ENCODE data around the gene ETFA.

ETFA gene

GRCh38 chr15:76176487-76177085 is 134.7 kb downstream of the ETFA start:
- TF ChIP-seq EP300 (IDR thresholded peaks at IDR 0.05; ENCODE audit: borderline replicate concordance): no peak
- TF ChIP-seq, protein P1, sequence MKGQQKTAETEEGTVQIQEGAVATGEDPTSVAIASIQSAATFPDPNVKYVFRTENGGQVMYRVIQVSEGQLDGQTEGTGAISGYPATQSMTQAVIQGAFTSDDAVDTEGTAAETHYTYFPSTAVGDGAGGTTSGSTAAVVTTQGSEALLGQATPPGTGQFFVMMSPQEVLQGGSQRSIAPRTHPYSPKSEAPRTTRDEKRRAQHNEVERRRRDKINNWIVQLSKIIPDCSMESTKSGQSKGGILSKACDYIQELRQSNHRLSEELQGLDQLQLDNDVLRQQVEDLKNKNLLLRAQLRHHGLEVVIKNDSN (IDR thresholded peaks at IDR 0.05): no peak
- TF ChIP-seq YY1 (IDR thresholded peaks at IDR 0.05; ENCODE audit: low read depth): no peak
- TF ChIP-seq TEAD4 (IDR thresholded peaks at IDR 0.05): no peak
- TF ChIP-seq CEBPB (IDR thresholded peaks at IDR 0.05): no peak
- TF ChIP-seq, protein P2, sequence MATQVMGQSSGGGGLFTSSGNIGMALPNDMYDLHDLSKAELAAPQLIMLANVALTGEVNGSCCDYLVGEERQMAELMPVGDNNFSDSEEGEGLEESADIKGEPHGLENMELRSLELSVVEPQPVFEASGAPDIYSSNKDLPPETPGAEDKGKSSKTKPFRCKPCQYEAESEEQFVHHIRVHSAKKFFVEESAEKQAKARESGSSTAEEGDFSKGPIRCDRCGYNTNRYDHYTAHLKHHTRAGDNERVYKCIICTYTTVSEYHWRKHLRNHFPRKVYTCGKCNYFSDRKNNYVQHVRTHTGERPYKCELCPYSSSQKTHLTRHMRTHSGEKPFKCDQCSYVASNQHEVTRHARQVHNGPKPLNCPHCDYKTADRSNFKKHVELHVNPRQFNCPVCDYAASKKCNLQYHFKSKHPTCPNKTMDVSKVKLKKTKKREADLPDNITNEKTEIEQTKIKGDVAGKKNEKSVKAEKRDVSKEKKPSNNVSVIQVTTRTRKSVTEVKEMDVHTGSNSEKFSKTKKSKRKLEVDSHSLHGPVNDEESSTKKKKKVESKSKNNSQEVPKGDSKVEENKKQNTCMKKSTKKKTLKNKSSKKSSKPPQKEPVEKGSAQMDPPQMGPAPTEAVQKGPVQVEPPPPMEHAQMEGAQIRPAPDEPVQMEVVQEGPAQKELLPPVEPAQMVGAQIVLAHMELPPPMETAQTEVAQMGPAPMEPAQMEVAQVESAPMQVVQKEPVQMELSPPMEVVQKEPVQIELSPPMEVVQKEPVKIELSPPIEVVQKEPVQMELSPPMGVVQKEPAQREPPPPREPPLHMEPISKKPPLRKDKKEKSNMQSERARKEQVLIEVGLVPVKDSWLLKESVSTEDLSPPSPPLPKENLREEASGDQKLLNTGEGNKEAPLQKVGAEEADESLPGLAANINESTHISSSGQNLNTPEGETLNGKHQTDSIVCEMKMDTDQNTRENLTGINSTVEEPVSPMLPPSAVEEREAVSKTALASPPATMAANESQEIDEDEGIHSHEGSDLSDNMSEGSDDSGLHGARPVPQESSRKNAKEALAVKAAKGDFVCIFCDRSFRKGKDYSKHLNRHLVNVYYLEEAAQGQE (IDR thresholded peaks at IDR 0.05; ENCODE audit: low read depth): no peak
- no peak for TF ChIP-seq EGR1 (IDR thresholded peaks at IDR 0.05)
- TF ChIP-seq RAD21 (IDR thresholded peaks at IDR 0.05; ENCODE audit: low read depth): no peak
- TF ChIP-seq CREB1 (IDR thresholded peaks at IDR 0.05; ENCODE audit: low read depth): no peak
- no peak for TF ChIP-seq FOXM1 (IDR thresholded peaks at IDR 0.05; ENCODE audit: borderline replicate concordance, low read depth)
- TF ChIP-seq ZBTB7A (IDR thresholded peaks at IDR 0.05; ENCODE audit: low read depth): no peak
- no peak for TF ChIP-seq MAX (IDR thresholded peaks at IDR 0.05)
- no peak for TF ChIP-seq TAF1 (IDR thresholded peaks at IDR 0.05; ENCODE audit: low read depth)
- no peak for TF ChIP-seq NFIC (IDR thresholded peaks at IDR 0.05)
- TF ChIP-seq TCF12 (IDR thresholded peaks at IDR 0.05; ENCODE audit: low read depth): no peak

- TF ChIP-seq YY1 (IDR thresholded peaks at IDR 0.05; ENCODE audit: low read depth) (no peak), RAD21 (IDR thresholded peaks at IDR 0.05; ENCODE audit: low read depth) (no peak), NFIC (IDR thresholded peaks at IDR 0.05) (no peak), TEAD4 (IDR thresholded peaks at IDR 0.05) (no peak), CREB1 (IDR thresholded peaks at IDR 0.05; ENCODE audit: low read depth) (no peak)
These were observed 135.2 kb downstream of the ETFA start for GRCh38 chr15:76176059-76176458.

- no peak for TF ChIP-seq YY1 (IDR thresholded peaks at IDR 0.05; ENCODE audit: low read depth)
- no peak for TF ChIP-seq CREB1 (IDR thresholded peaks at IDR 0.05; ENCODE audit: low read depth)
- no peak for TF ChIP-seq FOXM1 (IDR thresholded peaks at IDR 0.05; ENCODE audit: borderline replicate concordance, low read depth)
- TF ChIP-seq, protein P2 (IDR thresholded peaks at IDR 0.05; ENCODE audit: low read depth): no peak
- TF ChIP-seq TAF1 (IDR thresholded peaks at IDR 0.05; ENCODE audit: low read depth): no peak
- TF ChIP-seq CEBPB (IDR thresholded peaks at IDR 0.05): no peak
- TF ChIP-seq EGR1 (IDR thresholded peaks at IDR 0.05): no peak
- TF ChIP-seq EP300 (IDR thresholded peaks at IDR 0.05; ENCODE audit: borderline replicate concordance): no peak
- no peak for TF ChIP-seq TCF12 (IDR thresholded peaks at IDR 0.05; ENCODE audit: low read depth)
- TF ChIP-seq TEAD4 (IDR thresholded peaks at IDR 0.05): no peak
- TF ChIP-seq, protein P1 (IDR thresholded peaks at IDR 0.05): no peak
- no peak for TF ChIP-seq NFIC (IDR thresholded peaks at IDR 0.05)
- no peak for TF ChIP-seq RAD21 (IDR thresholded peaks at IDR 0.05; ENCODE audit: low read depth)
- TF ChIP-seq ZBTB7A (IDR thresholded peaks at IDR 0.05; ENCODE audit: low read depth): no peak
- no peak for TF ChIP-seq MAX (IDR thresholded peaks at IDR 0.05)
These were observed 135.8 kb downstream of the ETFA start for GRCh38 chr15:76175442-76175841.

DNA sequence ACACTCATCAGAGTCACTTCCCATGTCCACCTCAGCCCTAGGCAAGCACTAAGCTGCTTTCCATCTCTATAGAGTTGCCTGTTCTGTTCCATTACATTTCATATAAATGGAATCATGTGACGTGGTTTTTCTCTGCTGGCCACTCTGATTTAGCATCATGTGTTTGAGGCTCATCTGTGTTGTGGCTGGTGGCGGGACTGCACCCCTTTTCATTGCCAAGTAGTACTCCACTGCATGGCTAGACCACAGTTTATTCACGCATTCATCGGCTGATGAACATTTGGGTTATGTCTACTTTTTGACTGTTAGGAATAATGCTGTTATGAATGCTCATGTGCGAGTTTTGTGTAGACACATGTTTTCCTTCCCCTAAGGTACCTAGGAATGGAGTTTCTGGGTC is 136.6 kb downstream of the ETFA start:
- TF ChIP-seq EP300 (IDR thresholded peaks at IDR 0.05; ENCODE audit: borderline replicate concordance) (no peak), MAX (IDR thresholded peaks at IDR 0.05) (no peak), FOXM1 (IDR thresholded peaks at IDR 0.05; ENCODE audit: borderline replicate concordance, low read depth) (no peak), TCF12 (IDR thresholded peaks at IDR 0.05; ENCODE audit: low read depth) (no peak)
- TF ChIP-seq, protein P2 (IDR thresholded peaks at IDR 0.05; ENCODE audit: low read depth): no peak
